SK-N-SH treated with all-trans-retinoic acid at 6 μM for 48 hours (cell line): ENCODE results near the gene TLE6.

ENCODE experiments used
- ATAC-seq: fragments of 200-7000 bp; cut with Tn5 transposase; 3 replicates; pipeline ENCODE4 v1.9.1; 2020; ENCODE audit warnings: mild to moderate bottlenecking, moderate library complexity
- ARNTL ChIP-seq: fragments of 450-650 bp; formaldehyde crosslinking; IDR thresholded peaks from 2 replicates; pipeline ENCODE4 v1.5.0; 2020; ENCODE audit warnings: low read depth, mild to moderate bottlenecking, moderate library complexity, borderline replicate concordance
- GLIS3 ChIP-seq: fragments of 250-450 bp; sonication (Bioruptor Pico); IDR thresholded peaks from 2 replicates; pipeline ENCODE4 v1.5.0; 2020; ENCODE audit warnings: mild to moderate bottlenecking, moderate library complexity
- OSR1 ChIP-seq: fragments of 250-450 bp; sonication (Bioruptor Pico); IDR thresholded peaks from 2 replicates; pipeline ENCODE4 v1.8.0; 2022; ENCODE audit warnings: moderate library complexity, mild to moderate bottlenecking, inconsistent platforms
- POU6F1 ChIP-seq: fragments of 250-450 bp; sonication (Bioruptor Pico); IDR thresholded peaks from 2 replicates; pipeline ENCODE4 v1.8.0; 2021; ENCODE audit warnings: low read depth, mild to moderate bottlenecking, moderate library complexity, borderline replicate concordance
- TCF4 ChIP-seq: fragments of 250-450 bp; sonication (Bioruptor Pico); IDR thresholded peaks from 2 replicates; pipeline ENCODE4 v1.8.0; 2021; ENCODE audit warnings: mild to moderate bottlenecking, moderate library complexity, borderline replicate concordance
- TOX ChIP-seq: fragments of 250-450 bp; sonication (Bioruptor Pico); IDR thresholded peaks from 2 replicates; pipeline ENCODE4 v1.8.0; 2021; ENCODE audit warnings: mild to moderate bottlenecking, moderate library complexity, borderline replicate concordance
- TSHZ2 ChIP-seq: fragments of 250-450 bp; sonication (Bioruptor Pico); IDR thresholded peaks from 2 replicates; pipeline ENCODE4 v1.5.0; 2020; ENCODE audit warnings: mild to moderate bottlenecking, moderate library complexity
- ZC3H10 ChIP-seq: fragments of 250-450 bp; sonication (Bioruptor Pico); IDR thresholded peaks from 2 replicates; pipeline ENCODE4 v1.5.1; 2021; ENCODE audit warnings: mild to moderate bottlenecking, moderate library complexity
- ZFP3 ChIP-seq: fragments of 250-450 bp; sonication (Bioruptor Pico); IDR thresholded peaks from 2 replicates; pipeline ENCODE4 v1.5.0; 2020; ENCODE audit warnings: mild to moderate bottlenecking, moderate library complexity
- ZFP30 ChIP-seq: fragments of 450-650 bp; formaldehyde crosslinking; IDR thresholded peaks from 2 replicates; pipeline ENCODE4 v1.5.0; 2022; ENCODE audit warnings: mild to moderate bottlenecking, moderate library complexity
- ZNF565 ChIP-seq: fragments of 450-650 bp; formaldehyde crosslinking; conservative IDR thresholded peaks from 2 replicates; pipeline ENCODE4 v1.5.0; 2020; ENCODE audit warnings: low read depth, mild to moderate bottlenecking, moderate library complexity
- ZNF70 ChIP-seq: fragments of 450-650 bp; formaldehyde crosslinking; IDR thresholded peaks from 2 replicates; pipeline ENCODE4 v1.5.0; 2020; ENCODE audit warnings: mild to moderate bottlenecking, moderate library complexity
- TF ChIP-seq, protein P1 (sequence below): fragments of 250-450 bp; sonication (Bioruptor Pico); IDR thresholded peaks from 2 replicates; pipeline ENCODE4 v1.5.1; 2020; ENCODE audit warnings: low read depth, mild to moderate bottlenecking, moderate library complexity
- TF ChIP-seq, protein P2 (sequence below): fragments of 250-450 bp; sonication (Bioruptor Pico); IDR thresholded peaks from 2 replicates; pipeline ENCODE4 v1.5.1; 2021; ENCODE audit warnings: mild to moderate bottlenecking, moderate library complexity
- TF ChIP-seq, protein P3 (sequence below): fragments of 250-450 bp; sonication (Bioruptor Pico); IDR thresholded peaks from 2 replicates; pipeline ENCODE4 v1.8.0; 2020; ENCODE audit warnings: mild to moderate bottlenecking, moderate library complexity, borderline replicate concordance

TLE6 gene

DNA sequence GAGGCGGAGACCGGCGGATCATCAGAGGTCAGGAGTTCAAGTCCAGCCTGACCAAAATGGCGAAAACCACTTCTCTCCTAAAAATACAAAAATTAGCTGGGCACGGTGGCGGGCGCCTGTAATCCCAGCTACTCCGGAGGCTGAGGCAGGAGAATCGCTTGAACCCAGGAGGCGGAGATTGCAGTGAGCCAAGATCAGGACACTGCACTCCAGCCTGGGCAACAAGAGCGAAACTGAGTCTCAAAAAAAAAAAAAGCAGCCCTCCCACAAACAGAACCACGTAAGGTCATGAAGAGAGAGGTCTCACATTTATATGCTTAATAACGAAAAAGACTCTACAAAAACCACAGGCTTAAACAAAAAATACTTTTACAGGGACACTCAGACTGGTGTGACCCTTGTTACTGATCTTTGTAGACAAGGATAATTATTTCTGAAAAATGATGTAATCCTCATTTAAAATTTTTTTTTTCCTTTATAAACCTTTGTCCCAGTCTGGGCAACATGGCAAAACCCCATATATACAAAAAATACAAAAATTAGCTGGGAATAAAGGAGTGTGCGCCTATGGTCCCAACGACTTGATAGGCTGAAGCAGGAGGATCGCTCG, 31.7 kb upstream of the TLE6 start (continued):
- TF ChIP-seq, protein P1, sequence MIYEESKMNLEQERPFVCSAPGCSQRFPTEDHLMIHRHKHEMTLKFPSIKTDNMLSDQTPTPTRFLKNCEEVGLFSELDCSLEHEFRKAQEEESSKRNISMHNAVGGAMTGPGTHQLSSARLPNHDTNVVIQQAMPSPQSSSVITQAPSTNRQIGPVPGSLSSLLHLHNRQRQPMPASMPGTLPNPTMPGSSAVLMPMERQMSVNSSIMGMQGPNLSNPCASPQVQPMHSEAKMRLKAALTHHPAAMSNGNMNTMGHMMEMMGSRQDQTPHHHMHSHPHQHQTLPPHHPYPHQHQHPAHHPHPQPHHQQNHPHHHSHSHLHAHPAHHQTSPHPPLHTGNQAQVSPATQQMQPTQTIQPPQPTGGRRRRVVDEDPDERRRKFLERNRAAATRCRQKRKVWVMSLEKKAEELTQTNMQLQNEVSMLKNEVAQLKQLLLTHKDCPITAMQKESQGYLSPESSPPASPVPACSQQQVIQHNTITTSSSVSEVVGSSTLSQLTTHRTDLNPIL (CRISPR knock-in tag) = no peak
- TF ChIP-seq ZFP3 (CRISPR knock-in tag) (no peak), TOX (no peak), GLIS3 (CRISPR knock-in tag) (no peak)

GRCh38 chr19:2949939-2950285, 27.5 kb upstream of the TLE6 start:
- ATAC-seq = peak; percentile 8
- no peak for TF ChIP-seq ZC3H10 (CRISPR knock-in tag)
- peak; percentile 73; the same call in 1 of the 2 replicates for TF ChIP-seq TCF4 (CRISPR knock-in tag)
- 0 out of 2 replicates have a peak, but pooled peaks have one; percentile 11 for TF ChIP-seq TSHZ2 (CRISPR knock-in tag)

DNA sequence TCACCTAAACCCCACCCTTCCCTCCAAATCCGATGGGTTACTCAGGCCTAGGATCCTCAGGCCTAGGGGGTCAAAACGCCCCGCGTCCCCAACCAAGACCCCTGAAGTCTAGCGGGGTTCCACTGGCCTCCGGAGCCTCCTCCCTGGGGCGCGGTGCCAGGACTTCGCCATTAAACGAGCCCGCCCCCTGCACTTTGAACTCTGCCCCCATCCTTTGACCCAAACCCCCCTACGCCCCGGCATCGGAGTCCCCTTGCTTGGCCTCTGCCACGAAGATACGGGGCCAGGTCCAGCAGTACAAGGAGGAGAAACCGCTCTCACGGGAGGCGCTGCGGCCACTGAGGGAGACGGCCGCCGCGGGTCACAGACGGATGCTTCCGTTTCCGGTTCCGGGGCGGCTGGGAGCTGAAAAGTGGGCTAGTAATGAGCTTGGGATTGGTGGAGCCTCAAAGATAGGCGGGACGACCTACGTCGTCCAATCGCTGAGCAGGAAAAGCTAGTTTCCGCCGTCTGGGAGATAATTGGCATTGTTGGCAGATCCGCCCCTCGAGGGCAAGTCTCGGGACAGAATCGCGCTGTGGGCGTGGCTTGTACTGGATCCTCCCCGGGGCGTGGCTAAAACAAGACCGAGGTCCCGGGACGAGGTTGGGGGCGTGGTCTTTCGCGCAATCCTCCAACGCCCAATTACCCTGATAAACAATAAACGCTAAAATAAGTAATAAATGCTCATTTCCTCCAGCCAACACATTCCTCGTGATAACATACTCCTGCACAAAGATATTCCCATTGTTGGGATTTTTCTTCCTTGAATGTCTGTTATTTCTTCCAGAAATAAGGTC, 26.9 kb upstream of the TLE6 start:
- TF ChIP-seq, protein P2, sequence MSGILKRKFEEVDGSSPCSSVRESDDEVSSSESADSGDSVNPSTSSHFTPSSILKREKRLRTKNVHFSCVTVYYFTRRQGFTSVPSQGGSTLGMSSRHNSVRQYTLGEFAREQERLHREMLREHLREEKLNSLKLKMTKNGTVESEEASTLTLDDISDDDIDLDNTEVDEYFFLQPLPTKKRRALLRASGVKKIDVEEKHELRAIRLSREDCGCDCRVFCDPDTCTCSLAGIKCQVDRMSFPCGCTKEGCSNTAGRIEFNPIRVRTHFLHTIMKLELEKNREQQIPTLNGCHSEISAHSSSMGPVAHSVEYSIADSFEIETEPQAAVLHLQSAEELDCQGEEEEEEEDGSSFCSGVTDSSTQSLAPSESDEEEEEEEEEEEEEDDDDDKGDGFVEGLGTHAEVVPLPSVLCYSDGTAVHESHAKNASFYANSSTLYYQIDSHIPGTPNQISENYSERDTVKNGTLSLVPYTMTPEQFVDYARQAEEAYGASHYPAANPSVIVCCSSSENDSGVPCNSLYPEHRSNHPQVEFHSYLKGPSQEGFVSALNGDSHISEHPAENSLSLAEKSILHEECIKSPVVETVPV = 0 out of 2 replicates have a peak, but pooled peaks have one; percentile 26
- TF ChIP-seq ZNF70 = 0 out of 2 replicates have a peak, but pooled peaks have one; percentile 11
- no peak for TF ChIP-seq TCF4 (CRISPR knock-in tag)
- TF ChIP-seq, protein P3, sequence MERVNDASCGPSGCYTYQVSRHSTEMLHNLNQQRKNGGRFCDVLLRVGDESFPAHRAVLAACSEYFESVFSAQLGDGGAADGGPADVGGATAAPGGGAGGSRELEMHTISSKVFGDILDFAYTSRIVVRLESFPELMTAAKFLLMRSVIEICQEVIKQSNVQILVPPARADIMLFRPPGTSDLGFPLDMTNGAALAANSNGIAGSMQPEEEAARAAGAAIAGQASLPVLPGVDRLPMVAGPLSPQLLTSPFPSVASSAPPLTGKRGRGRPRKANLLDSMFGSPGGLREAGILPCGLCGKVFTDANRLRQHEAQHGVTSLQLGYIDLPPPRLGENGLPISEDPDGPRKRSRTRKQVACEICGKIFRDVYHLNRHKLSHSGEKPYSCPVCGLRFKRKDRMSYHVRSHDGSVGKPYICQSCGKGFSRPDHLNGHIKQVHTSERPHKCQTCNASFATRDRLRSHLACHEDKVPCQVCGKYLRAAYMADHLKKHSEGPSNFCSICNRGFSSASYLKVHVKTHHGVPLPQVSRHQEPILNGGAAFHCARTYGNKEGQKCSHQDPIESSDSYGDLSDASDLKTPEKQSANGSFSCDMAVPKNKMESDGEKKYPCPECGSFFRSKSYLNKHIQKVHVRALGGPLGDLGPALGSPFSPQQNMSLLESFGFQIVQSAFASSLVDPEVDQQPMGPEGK = no peak
- ATAC-seq = peak; percentile 98

DNA sequence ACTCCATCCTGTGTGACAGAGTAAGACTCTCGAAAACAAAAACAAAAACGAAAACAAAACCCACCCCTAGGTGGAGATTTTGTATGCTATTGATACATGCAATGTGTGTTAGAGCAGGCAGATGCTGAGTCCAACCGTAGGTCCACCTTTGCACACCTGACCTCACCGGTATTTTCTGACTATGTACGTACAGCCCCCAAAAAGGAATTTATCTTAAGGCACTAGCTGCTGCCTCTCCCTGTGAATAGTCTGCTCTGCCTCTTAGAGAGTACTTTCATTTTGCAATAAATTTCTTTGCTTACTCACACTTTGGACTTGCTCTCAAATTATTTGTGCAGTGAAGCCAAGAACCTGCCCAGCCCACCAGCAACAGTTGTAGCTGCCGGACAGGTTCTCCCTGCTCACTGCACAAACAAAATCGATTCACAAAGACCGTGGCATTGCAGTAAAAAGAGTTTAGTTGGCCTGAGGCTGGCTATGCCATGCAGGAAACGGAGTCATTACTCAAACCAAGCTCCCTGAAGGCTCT, 24.3 kb upstream of the TLE6 start:
- no peak for TF ChIP-seq ZC3H10 (CRISPR knock-in tag)
- no peak for TF ChIP-seq OSR1 (CRISPR knock-in tag)
- no peak for TF ChIP-seq TCF4 (CRISPR knock-in tag)
- no peak for TF ChIP-seq ZFP3 (CRISPR knock-in tag)
- TF ChIP-seq POU6F1 = no peak

GRCh38 chr19:2957160-2957559, 20.2 kb upstream of the TLE6 start:
- no peak for ATAC-seq
- TF ChIP-seq TOX = no peak
- TF ChIP-seq TSHZ2 (CRISPR knock-in tag) = no peak
- TF ChIP-seq ZFP30 = no peak
- TF ChIP-seq ZNF565 = no peak
- TF ChIP-seq ARNTL (CRISPR knock-in tag) = no peak
- TF ChIP-seq, protein P2 = no peak
- TF ChIP-seq POU6F1 = no peak
- TF ChIP-seq, all 23 proteins: peak for 0

More for the DNA sequence above, 24.3 kb upstream of the TLE6 start:
- ATAC-seq = no peak
